T-helper 9 cell (primary cell): ENCODE data around the gene RTRAF.

ENCODE experiments used
- DNase-seq: peaks from one replicate; pipeline ENCODE4 v3.0.0-alpha.2; 2020

The RTRAF gene

GRCh38 chr14:52021957-52022600 lies 32.7 kb downstream of the RTRAF start:
- no peak for DNase-seq

- no peak for DNase-seq
These were observed 34.2 kb downstream of the RTRAF start for GRCh38 chr14:52023518-52023917.

GRCh38 chr14:52025310-52025709 lies 36.0 kb downstream of the RTRAF start:
- DNase-seq = no peak

- DNase-seq = no peak
These were observed 36.8 kb downstream of the RTRAF start for GRCh38 chr14:52026017-52026660.

GRCh38 chr14:52026901-52027300 lies 37.6 kb downstream of the RTRAF start:
- DNase-seq = no peak

- no peak for DNase-seq
These were observed 40.5 kb downstream of the RTRAF start for GRCh38 chr14:52029881-52030280.

GRCh38 chr14:52031781-52032180 lies 42.4 kb downstream of the RTRAF start:
- no peak for DNase-seq

GRCh38 chr14:52032204-52032801 lies 43.0 kb downstream of the RTRAF start:
- no peak for DNase-seq

- no peak for DNase-seq
These were observed 43.8 kb downstream of the RTRAF start for GRCh38 chr14:52033101-52033642.

- no peak for DNase-seq
These were observed 49.9 kb downstream of the RTRAF start for GRCh38 chr14:52039124-52039815.

- no peak for DNase-seq
These were observed 51.3 kb downstream of the RTRAF start for GRCh38 chr14:52040598-52040997.

GRCh38 chr14:52042371-52043289 lies 53.3 kb downstream of the RTRAF start:
- DNase-seq = no peak

- DNase-seq = peak; percentile 40
These were observed 54.3 kb downstream of the RTRAF start for GRCh38 chr14:52043690-52044089.

- DNase-seq = no peak
These were observed 55.6 kb downstream of the RTRAF start for GRCh38 chr14:52044791-52045522.

- DNase-seq = no peak
These were observed 57.1 kb downstream of the RTRAF start for GRCh38 chr14:52046376-52046917.

GRCh38 chr14:52048116-52048515 lies 58.8 kb downstream of the RTRAF start:
- DNase-seq = no peak

- no peak for DNase-seq
These were observed 59.4 kb downstream of the RTRAF start for GRCh38 chr14:52048641-52049204.

GRCh38 chr14:52049271-52049670 lies 59.9 kb downstream of the RTRAF start:
- no peak for DNase-seq

GRCh38 chr14:52049721-52050588 lies 60.6 kb downstream of the RTRAF start:
- DNase-seq = no peak

- DNase-seq = no peak
These were observed 61.9 kb downstream of the RTRAF start for GRCh38 chr14:52051251-52051650.
